ENCODE results near the gene SERPINB3. TPM values are rescaled to one million over a fixed set of nuclear protein-coding genes. Genes with fewer than 3 reads are reported as not detected.

Gene SERPINB3
- total RNA-seq, 4 donors from 2014 or later, result not detected

- DNase-seq, result no peak
- no peak overlapping the region for H3K4me3 ChIP-seq
- TF ChIP-seq, protein P1, sequence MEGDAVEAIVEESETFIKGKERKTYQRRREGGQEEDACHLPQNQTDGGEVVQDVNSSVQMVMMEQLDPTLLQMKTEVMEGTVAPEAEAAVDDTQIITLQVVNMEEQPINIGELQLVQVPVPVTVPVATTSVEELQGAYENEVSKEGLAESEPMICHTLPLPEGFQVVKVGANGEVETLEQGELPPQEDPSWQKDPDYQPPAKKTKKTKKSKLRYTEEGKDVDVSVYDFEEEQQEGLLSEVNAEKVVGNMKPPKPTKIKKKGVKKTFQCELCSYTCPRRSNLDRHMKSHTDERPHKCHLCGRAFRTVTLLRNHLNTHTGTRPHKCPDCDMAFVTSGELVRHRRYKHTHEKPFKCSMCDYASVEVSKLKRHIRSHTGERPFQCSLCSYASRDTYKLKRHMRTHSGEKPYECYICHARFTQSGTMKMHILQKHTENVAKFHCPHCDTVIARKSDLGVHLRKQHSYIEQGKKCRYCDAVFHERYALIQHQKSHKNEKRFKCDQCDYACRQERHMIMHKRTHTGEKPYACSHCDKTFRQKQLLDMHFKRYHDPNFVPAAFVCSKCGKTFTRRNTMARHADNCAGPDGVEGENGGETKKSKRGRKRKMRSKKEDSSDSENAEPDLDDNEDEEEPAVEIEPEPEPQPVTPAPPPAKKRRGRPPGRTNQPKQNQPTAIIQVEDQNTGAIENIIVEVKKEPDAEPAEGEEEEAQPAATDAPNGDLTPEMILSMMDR (IDR thresholded peaks at IDR 0.05), result no peak
- no peak for TF ChIP-seq POLR2A (IDR thresholded peaks at IDR 0.05)
- intact Hi-C loops (cut with DNase I; ENCODE audit: low total_unique reads), result no loop called here
- peaks cover 0 to 4% of the 10 kb centered on the region in 2 donors for H3K9me3 ChIP-seq
- no peaks in the 10 kb centered on the region for H3K4me1 ChIP-seq
- no peaks in the 10 kb centered on the region for H3K27me3 ChIP-seq
- no peaks in the 10 kb centered on the region for H3K36me3 ChIP-seq
- no peak overlapping the region for H3K27ac ChIP-seq
Measured at GRCh38 chr18:63617915-63618234, 43.8 kb downstream of the SERPINB3 start.

GRCh38 chr18:63617049-63617914 is 44.4 kb downstream of the SERPINB3 start:
- H3K27ac ChIP-seq, result no peak overlapping the region
- no peak for DNase-seq
- H3K4me3 ChIP-seq, result no peak overlapping the region
- TF ChIP-seq, protein P1 (IDR thresholded peaks at IDR 0.05), result no peak
- no peak for TF ChIP-seq POLR2A (IDR thresholded peaks at IDR 0.05)
- no peaks in the 10 kb centered on the region for H3K36me3 ChIP-seq
- no peaks in the 10 kb centered on the region for H3K27me3 ChIP-seq
- H3K4me1 ChIP-seq, result no peaks in the 10 kb centered on the region
- H3K9me3 ChIP-seq, result peaks cover 0 to 4% of the 10 kb centered on the region in 2 donors
- intact Hi-C loops (cut with DNase I; ENCODE audit: low total_unique reads), result no loop called here

GRCh38 chr18:63613420-63613819 is 48.3 kb downstream of the SERPINB3 start:
- Histone ChIP-seq H3K4me3 (no peak overlapping the region), H3K27me3 (no peaks in the 10 kb centered on the region), H3K4me1 (no peaks in the 10 kb centered on the region), H3K27ac (no peak overlapping the region), H3K36me3 (no peaks in the 10 kb centered on the region), H3K9me3 (no peaks in the 10 kb centered on the region)
- intact Hi-C loops (cut with DNase I; ENCODE audit: low total_unique reads), result no loop called here
- no peak for DNase-seq
- TF ChIP-seq POLR2A (IDR thresholded peaks at IDR 0.05), result no peak
- TF ChIP-seq, protein P1 (IDR thresholded peaks at IDR 0.05), result no peak

GRCh38 chr18:63606526-63606925 is 55.2 kb downstream of the SERPINB3 start:
- no peaks in the 10 kb centered on the region for H3K4me1 ChIP-seq
- TF ChIP-seq POLR2A (IDR thresholded peaks at IDR 0.05), result no peak
- TF ChIP-seq, protein P1 (IDR thresholded peaks at IDR 0.05), result no peak
- no peak overlapping the region for H3K4me3 ChIP-seq
- intact Hi-C loops (cut with DNase I; ENCODE audit: low total_unique reads), result no loop called here
- H3K27ac ChIP-seq, result no peak overlapping the region
- H3K9me3 ChIP-seq, result no peaks in the 10 kb centered on the region
- no peaks in the 10 kb centered on the region for H3K36me3 ChIP-seq
- no peaks in the 10 kb centered on the region for H3K27me3 ChIP-seq
- no peak for DNase-seq

Other genes with a start within 250 kb of the SERPINB3 start
- gene VPS4B, start 239.4 kb downstream of the SERPINB3 start, total RNA-seq, result 100 to 1,000 TPM in 1 of 4 donors, 10 to 100 TPM in 3; 32.4 to 214 (median 52.2) TPM
- gene SERPINB5, start 184.9 kb downstream of the SERPINB3 start, total RNA-seq, result under 1 TPM in 1 of 4 donors, not detected in 3; 0.69 TPM
- not detected for gene SERPINB12, start 119.5 kb downstream of the SERPINB3 start, total RNA-seq
- gene SERPINB13, start 74.5 kb downstream of the SERPINB3 start, total RNA-seq, result not detected
- gene SERPINB4, start 17.6 kb downstream of the SERPINB3 start, total RNA-seq, result not detected
- gene SERPINB11, start 41.1 kb upstream of the SERPINB3 start, total RNA-seq, result not detected
- not detected for gene SERPINB7, start 113.5 kb upstream of the SERPINB3 start, total RNA-seq
- 1 to 10 TPM in 1 of 4 donors, under 1 TPM in 1, not detected in 2; 0.55 to 8.2 TPM for gene SERPINB2, start 225.8 kb upstream of the SERPINB3 start, total RNA-seq
- gene SERPINB10, start 246.1 kb upstream of the SERPINB3 start, total RNA-seq, result not detected